WTC11 (cell line): ENCODE measurements around the gene FBXW2. TPM values are rescaled to one million over a fixed set of nuclear protein-coding genes. Genes with fewer than 3 reads are reported as not detected.

ENCODE experiments used
- ATAC-seq: fragments of 200-7000 bp; cut with Tn5 transposase; 2 replicates; pipeline ENCODE4 v1.10.0; 2021; ENCODE audit warnings: mild to moderate bottlenecking, moderate library complexity
- CTCF ChIA-PET: fragments of 300-600 bp; sonication (Branson Sonifier 250); formaldehyde crosslinking; loops from one replicate; lab custom pipeline; 2021; ENCODE audit warnings: antibody characterized with exemption; lab: Charles Lee
- POLR2A ChIA-PET: fragments of 350-600 bp; sonication (Branson Sonifier 250); formaldehyde crosslinking; loops from one replicate; lab custom pipeline; 2021; ENCODE audit warnings: antibody characterized with exemption; lab: Charles Lee
- DNase-seq: peaks from one replicate; pipeline ENCODE4 v3.0.0; 2021; ENCODE audit warnings: low spot score
- H3K27ac Mint-ChIP-seq: 2 replicates; pipeline ENCODE4 v1.8.0; 2021; ENCODE audit warnings: mixed read lengths
- H3K27me3 Mint-ChIP-seq: 2 replicates; pipeline ENCODE4 v1.8.0; 2021; ENCODE audit warnings: low read depth, mild to moderate bottlenecking, moderate library complexity, mixed read lengths
- H3K36me3 Mint-ChIP-seq: 2 replicates; pipeline ENCODE4 v1.8.0; 2021; ENCODE audit warnings: mixed read lengths
- H3K4me1 Mint-ChIP-seq: 2 replicates; pipeline ENCODE4 v1.8.0; 2022; ENCODE audit warnings: mixed read lengths
- H3K4me3 Mint-ChIP-seq: 2 replicates; pipeline ENCODE4 v1.8.0; 2021; ENCODE audit warnings: mild to moderate bottlenecking, moderate library complexity, mixed read lengths
- H3K9me3 Mint-ChIP-seq: 2 replicates; pipeline ENCODE4 v1.8.0; 2021; ENCODE audit warnings: mixed read lengths
- ETV6 ChIP-seq: sonication (generic); formaldehyde crosslinking; IDR thresholded peaks from 2 replicates; pipeline ENCODE4 v1.8.1; 2022; ENCODE audit warnings: mild to moderate bottlenecking, missing genetic modification reagents
- FOXJ3 ChIP-seq: sonication (generic); formaldehyde crosslinking; IDR thresholded peaks from 2 replicates; pipeline ENCODE4 v1.9.0; 2021; ENCODE audit warnings: missing genetic modification reagents, mild to moderate bottlenecking, borderline replicate concordance
- KAT7 ChIP-seq: sonication (generic); formaldehyde crosslinking; IDR thresholded peaks from 2 replicates; pipeline ENCODE4 v1.8.1; 2023; ENCODE audit warnings: missing genetic modification reagents, mild to moderate bottlenecking, borderline replicate concordance
- NR1H2 ChIP-seq: sonication (generic); formaldehyde crosslinking; IDR thresholded peaks from 2 replicates; pipeline ENCODE4 v1.9.0; 2021; ENCODE audit warnings: mild to moderate bottlenecking, moderate library complexity, missing genetic modification reagents
- NR3C1 ChIP-seq: sonication (generic); formaldehyde crosslinking; conservative IDR thresholded peaks from 2 replicates; pipeline ENCODE4 v1.8.1; 2023; ENCODE audit warnings: low read depth, mild to moderate bottlenecking, missing genetic modification reagents
- PRRX2 ChIP-seq: fragments of 250-450 bp; sonication (Bioruptor Pico); IDR thresholded peaks from 2 replicates; pipeline ENCODE4 v1.8.0; 2021; ENCODE audit warnings: mild to moderate bottlenecking
- SOX15 ChIP-seq: fragments of 250-450 bp; sonication (Bioruptor Pico); IDR thresholded peaks from 2 replicates; pipeline ENCODE4 v1.9.0; 2021; ENCODE audit warnings: mild to moderate bottlenecking
- TCF7 ChIP-seq: sonication (generic); formaldehyde crosslinking; IDR thresholded peaks from 2 replicates; pipeline ENCODE4 v1.8.0; 2022; ENCODE audit warnings: mild to moderate bottlenecking, low read depth, missing genetic modification reagents, moderate library complexity
- ZNF396 ChIP-seq: fragments of 250-450 bp; sonication (Bioruptor Pico); IDR thresholded peaks from 2 replicates; pipeline ENCODE4 v1.8.0; 2021; ENCODE audit warnings: mild to moderate bottlenecking, moderate library complexity, borderline replicate concordance
- total RNA-seq: library from RNA; stranded (reverse); gene quantifications from 3 replicates; pipeline ENCODE4 v1.2.3, GENCODE V29; 2021
- TF ChIP-seq, protein P1 (sequence below): sonication (generic); formaldehyde crosslinking; IDR thresholded peaks from 2 replicates; pipeline ENCODE4 v1.8.1; 2022; ENCODE audit warnings: mild to moderate bottlenecking, moderate library complexity, missing genetic modification reagents
- TF ChIP-seq, protein P2 (sequence below): sonication (generic); formaldehyde crosslinking; IDR thresholded peaks from 2 replicates; pipeline ENCODE4 v1.8.0; 2023; ENCODE audit warnings: missing genetic modification reagents, mild to moderate bottlenecking, borderline replicate concordance
- TF ChIP-seq, protein P3 (sequence below): sonication (generic); formaldehyde crosslinking; IDR thresholded peaks from 2 replicates; pipeline ENCODE4 v1.8.0; 2022; ENCODE audit warnings: mild to moderate bottlenecking, missing genetic modification reagents
- TF ChIP-seq, protein P4 (sequence below): sonication (generic); formaldehyde crosslinking; IDR thresholded peaks from 2 replicates; pipeline ENCODE4 v1.8.0; 2022; ENCODE audit warnings: mild to moderate bottlenecking, missing genetic modification reagents
- TF ChIP-seq, protein P5 (sequence below): sonication (generic); formaldehyde crosslinking; conservative IDR thresholded peaks from 2 replicates; pipeline ENCODE4 v1.8.1; 2022; ENCODE audit warnings: mild to moderate bottlenecking, missing genetic modification reagents
- TF ChIP-seq, protein P6 (sequence below): fragments of 250-450 bp; sonication (Bioruptor Pico); IDR thresholded peaks from 2 replicates; pipeline ENCODE4 v1.9.0; 2021; ENCODE audit warnings: moderate library complexity, mild to moderate bottlenecking, inconsistent platforms, borderline replicate concordance
- TF ChIP-seq, protein P7 (sequence below): sonication (generic); formaldehyde crosslinking; IDR thresholded peaks from 2 replicates; pipeline ENCODE4 v1.8.1; 2023; ENCODE audit warnings: mild to moderate bottlenecking, missing genetic modification reagents

FBXW2 gene
- total RNA-seq, 1 experiment from 2014 or later: 59.8 TPM

DNA sequence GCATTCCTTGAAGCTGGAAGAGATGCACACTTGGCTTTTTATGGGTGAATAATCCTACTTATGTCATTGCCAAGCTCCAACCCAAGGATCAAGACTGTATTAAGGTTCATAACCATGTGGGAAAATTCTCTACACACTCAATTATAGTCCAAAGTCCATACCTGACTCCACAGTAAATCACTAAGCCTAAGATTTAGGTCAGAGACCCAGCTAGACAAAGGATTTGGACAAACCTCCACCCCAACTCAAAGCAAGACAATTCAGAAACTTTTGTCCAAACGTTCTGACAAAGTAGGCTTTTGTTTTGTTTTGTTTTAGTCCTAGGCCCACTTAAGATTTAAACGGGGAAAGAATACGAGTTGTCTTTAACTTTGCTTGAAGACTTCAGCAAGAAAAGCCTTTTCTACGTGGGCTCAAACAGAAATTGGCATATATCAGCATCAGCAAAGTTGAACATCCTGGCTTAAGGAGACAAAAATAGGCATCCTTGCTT, 80.6 kb downstream of the FBXW2 start (continued):
- TF ChIP-seq, protein P1, sequence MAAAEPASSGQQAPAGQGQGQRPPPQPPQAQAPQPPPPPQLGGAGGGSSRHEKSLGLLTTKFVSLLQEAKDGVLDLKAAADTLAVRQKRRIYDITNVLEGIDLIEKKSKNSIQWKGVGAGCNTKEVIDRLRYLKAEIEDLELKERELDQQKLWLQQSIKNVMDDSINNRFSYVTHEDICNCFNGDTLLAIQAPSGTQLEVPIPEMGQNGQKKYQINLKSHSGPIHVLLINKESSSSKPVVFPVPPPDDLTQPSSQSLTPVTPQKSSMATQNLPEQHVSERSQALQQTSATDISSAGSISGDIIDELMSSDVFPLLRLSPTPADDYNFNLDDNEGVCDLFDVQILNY (CRISPR knock-in tag): no peak
- TF ChIP-seq, protein P2, sequence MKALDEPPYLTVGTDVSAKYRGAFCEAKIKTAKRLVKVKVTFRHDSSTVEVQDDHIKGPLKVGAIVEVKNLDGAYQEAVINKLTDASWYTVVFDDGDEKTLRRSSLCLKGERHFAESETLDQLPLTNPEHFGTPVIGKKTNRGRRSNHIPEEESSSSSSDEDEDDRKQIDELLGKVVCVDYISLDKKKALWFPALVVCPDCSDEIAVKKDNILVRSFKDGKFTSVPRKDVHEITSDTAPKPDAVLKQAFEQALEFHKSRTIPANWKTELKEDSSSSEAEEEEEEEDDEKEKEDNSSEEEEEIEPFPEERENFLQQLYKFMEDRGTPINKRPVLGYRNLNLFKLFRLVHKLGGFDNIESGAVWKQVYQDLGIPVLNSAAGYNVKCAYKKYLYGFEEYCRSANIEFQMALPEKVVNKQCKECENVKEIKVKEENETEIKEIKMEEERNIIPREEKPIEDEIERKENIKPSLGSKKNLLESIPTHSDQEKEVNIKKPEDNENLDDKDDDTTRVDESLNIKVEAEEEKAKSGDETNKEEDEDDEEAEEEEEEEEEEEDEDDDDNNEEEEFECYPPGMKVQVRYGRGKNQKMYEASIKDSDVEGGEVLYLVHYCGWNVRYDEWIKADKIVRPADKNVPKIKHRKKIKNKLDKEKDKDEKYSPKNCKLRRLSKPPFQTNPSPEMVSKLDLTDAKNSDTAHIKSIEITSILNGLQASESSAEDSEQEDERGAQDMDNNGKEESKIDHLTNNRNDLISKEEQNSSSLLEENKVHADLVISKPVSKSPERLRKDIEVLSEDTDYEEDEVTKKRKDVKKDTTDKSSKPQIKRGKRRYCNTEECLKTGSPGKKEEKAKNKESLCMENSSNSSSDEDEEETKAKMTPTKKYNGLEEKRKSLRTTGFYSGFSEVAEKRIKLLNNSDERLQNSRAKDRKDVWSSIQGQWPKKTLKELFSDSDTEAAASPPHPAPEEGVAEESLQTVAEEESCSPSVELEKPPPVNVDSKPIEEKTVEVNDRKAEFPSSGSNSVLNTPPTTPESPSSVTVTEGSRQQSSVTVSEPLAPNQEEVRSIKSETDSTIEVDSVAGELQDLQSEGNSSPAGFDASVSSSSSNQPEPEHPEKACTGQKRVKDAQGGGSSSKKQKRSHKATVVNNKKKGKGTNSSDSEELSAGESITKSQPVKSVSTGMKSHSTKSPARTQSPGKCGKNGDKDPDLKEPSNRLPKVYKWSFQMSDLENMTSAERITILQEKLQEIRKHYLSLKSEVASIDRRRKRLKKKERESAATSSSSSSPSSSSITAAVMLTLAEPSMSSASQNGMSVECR: no peak
- TF ChIP-seq PRRX2 (CRISPR knock-in tag): no peak
- TF ChIP-seq ETV6: no peak
- TF ChIP-seq TCF7: no peak

DNA sequence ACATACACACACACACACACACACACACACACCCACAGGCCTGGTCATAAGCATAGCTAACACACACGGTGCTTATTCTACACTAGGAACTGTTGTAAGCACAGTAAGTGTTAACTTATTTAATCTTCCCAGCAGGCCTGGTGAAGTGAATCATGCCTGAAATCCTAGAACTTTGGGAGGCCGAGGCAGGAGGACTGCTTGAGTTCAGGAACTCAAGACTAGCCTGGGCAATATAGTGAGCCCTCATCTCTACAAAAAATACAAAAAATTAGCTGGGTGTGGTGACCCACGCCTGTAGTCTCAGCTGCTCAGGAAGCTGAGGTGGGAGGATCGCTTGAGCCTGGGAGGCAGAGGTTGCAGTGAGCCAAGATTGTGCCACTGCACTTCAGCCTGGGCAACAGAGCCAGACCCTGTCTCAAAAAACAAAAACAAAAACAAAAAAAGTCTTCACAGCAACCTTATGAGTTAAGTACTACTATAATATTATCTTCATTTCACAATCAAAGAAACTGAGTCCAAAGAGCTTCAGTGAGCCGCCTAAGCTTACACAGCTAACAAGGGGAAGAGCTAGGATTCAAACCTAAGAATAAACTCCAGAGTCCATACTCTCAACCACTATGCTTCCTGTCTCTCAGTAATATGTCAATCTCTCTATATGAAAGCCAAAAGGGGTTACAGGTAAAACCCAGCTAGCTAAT, 81.2 kb downstream of the FBXW2 start:
- peaks cover 17% of the 10 kb centered on the region for H3K4me1 Mint-ChIP-seq
- H3K9me3 Mint-ChIP-seq: no peaks in the 10 kb centered on the region
- no peak overlapping the region for H3K27ac Mint-ChIP-seq
- POLR2A ChIA-PET: no interaction called here
- DNase-seq (no peak), ATAC-seq (no peak)
- no peaks in the 10 kb centered on the region for H3K36me3 Mint-ChIP-seq
- CTCF ChIA-PET: interaction anchor here (1.7 kb wide), 1 partner anchor 18 kb away, joined by 6 read pairs; no protein-coding TSS in a partner anchor
- peaks cover 71% of the 10 kb centered on the region for H3K27me3 Mint-ChIP-seq
- no peak for TF ChIP-seq ZNF396
- TF ChIP-seq, protein P3, sequence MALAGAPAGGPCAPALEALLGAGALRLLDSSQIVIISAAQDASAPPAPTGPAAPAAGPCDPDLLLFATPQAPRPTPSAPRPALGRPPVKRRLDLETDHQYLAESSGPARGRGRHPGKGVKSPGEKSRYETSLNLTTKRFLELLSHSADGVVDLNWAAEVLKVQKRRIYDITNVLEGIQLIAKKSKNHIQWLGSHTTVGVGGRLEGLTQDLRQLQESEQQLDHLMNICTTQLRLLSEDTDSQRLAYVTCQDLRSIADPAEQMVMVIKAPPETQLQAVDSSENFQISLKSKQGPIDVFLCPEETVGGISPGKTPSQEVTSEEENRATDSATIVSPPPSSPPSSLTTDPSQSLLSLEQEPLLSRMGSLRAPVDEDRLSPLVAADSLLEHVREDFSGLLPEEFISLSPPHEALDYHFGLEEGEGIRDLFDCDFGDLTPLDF (CRISPR knock-in tag): no peak
- TF ChIP-seq, protein P4, sequence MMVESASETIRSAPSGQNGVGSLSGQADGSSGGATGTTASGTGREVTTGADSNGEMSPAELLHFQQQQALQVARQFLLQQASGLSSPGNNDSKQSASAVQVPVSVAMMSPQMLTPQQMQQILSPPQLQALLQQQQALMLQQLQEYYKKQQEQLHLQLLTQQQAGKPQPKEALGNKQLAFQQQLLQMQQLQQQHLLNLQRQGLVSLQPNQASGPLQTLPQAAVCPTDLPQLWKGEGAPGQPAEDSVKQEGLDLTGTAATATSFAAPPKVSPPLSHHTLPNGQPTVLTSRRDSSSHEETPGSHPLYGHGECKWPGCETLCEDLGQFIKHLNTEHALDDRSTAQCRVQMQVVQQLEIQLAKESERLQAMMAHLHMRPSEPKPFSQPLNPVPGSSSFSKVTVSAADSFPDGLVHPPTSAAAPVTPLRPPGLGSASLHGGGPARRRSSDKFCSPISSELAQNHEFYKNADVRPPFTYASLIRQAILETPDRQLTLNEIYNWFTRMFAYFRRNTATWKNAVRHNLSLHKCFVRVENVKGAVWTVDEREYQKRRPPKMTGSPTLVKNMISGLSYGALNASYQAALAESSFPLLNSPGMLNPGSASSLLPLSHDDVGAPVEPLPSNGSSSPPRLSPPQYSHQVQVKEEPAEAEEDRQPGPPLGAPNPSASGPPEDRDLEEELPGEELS (CRISPR knock-in tag): no peak
- no peak for TF ChIP-seq KAT7 (CRISPR knock-in tag)
- TF ChIP-seq, protein P5, sequence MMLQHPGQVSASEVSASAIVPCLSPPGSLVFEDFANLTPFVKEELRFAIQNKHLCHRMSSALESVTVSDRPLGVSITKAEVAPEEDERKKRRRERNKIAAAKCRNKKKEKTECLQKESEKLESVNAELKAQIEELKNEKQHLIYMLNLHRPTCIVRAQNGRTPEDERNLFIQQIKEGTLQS (CRISPR knock-in tag): no peak
- no peak for TF ChIP-seq SOX15
- TF ChIP-seq PRRX2 (CRISPR knock-in tag): no peak
- TF ChIP-seq NR1H2 (CRISPR knock-in tag): no peak
- TF ChIP-seq FOXJ3 (CRISPR knock-in tag): no peak
- no peak for TF ChIP-seq NR3C1 (CRISPR knock-in tag)
- TF ChIP-seq, protein P6, sequence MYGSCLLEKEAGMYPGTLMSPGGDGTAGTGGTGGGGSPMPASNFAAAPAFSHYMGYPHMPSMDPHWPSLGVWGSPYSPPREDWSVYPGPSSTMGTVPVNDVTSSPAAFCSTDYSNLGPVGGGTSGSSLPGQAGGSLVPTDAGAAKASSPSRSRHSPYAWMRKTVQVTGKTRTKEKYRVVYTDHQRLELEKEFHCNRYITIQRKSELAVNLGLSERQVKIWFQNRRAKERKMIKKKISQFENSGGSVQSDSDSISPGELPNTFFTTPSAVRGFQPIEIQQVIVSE (CRISPR knock-in tag): no peak
- TF ChIP-seq, protein P7, sequence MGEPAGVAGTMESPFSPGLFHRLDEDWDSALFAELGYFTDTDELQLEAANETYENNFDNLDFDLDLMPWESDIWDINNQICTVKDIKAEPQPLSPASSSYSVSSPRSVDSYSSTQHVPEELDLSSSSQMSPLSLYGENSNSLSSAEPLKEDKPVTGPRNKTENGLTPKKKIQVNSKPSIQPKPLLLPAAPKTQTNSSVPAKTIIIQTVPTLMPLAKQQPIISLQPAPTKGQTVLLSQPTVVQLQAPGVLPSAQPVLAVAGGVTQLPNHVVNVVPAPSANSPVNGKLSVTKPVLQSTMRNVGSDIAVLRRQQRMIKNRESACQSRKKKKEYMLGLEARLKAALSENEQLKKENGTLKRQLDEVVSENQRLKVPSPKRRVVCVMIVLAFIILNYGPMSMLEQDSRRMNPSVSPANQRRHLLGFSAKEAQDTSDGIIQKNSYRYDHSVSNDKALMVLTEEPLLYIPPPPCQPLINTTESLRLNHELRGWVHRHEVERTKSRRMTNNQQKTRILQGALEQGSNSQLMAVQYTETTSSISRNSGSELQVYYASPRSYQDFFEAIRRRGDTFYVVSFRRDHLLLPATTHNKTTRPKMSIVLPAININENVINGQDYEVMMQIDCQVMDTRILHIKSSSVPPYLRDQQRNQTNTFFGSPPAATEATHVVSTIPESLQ (CRISPR knock-in tag): no peak
- H3K4me3 Mint-ChIP-seq: no peak overlapping the region
